WTC11 (cell line): ENCODE results near the gene PEX1. TPM values are rescaled to one million over a fixed set of nuclear protein-coding genes. Genes with fewer than 3 reads are reported as not detected.

ENCODE experiments used
- ELF4 ChIP-seq: sonication (generic); formaldehyde crosslinking; IDR thresholded peaks from 2 replicates; pipeline ENCODE4 v1.8.1; 2022; ENCODE audit warnings: low read depth, mild to moderate bottlenecking, moderate library complexity, missing genetic modification reagents
- EMX1 ChIP-seq: fragments of 250-450 bp; sonication (Bioruptor Pico); IDR thresholded peaks from 2 replicates; pipeline ENCODE4 v1.8.0; 2021; ENCODE audit warnings: mild to moderate bottlenecking
- FOXP1 ChIP-seq: sonication (generic); formaldehyde crosslinking; IDR thresholded peaks from 2 replicates; pipeline ENCODE4 v1.8.0; 2022; ENCODE audit warnings: missing genetic modification reagents, mild to moderate bottlenecking, moderate library complexity, borderline replicate concordance
- GABPB1 ChIP-seq: sonication (generic); formaldehyde crosslinking; IDR thresholded peaks from 2 replicates; pipeline ENCODE4 v1.8.1; 2023; ENCODE audit warnings: mild to moderate bottlenecking, missing genetic modification reagents
- GRHL2 ChIP-seq: fragments of 250-450 bp; sonication (Bioruptor Pico); IDR thresholded peaks from 2 replicates; pipeline ENCODE4 v1.8.0; 2022; ENCODE audit warnings: mild to moderate bottlenecking, moderate library complexity; ENCODE audit not compliant: insufficient replicate concordance, severe bottlenecking
- GTF2I ChIP-seq: fragments of 250-450 bp; sonication (Bioruptor Pico); conservative IDR thresholded peaks from 2 replicates; pipeline ENCODE4 v1.4.0; 2021; ENCODE audit warnings: mild to moderate bottlenecking
- JAZF1 ChIP-seq: fragments of 250-450 bp; sonication (Bioruptor Pico); IDR thresholded peaks from 2 replicates; pipeline ENCODE4 v1.9.0; 2021; ENCODE audit warnings: moderate library complexity, mild to moderate bottlenecking, inconsistent platforms
- PRRX2 ChIP-seq: fragments of 250-450 bp; sonication (Bioruptor Pico); IDR thresholded peaks from 2 replicates; pipeline ENCODE4 v1.8.0; 2021; ENCODE audit warnings: mild to moderate bottlenecking
- SMAD3 ChIP-seq: sonication (generic); formaldehyde crosslinking; IDR thresholded peaks from 2 replicates; pipeline ENCODE4 v1.8.0; 2022; ENCODE audit warnings: missing genetic modification reagents, mild to moderate bottlenecking, borderline replicate concordance
- SMAD4 ChIP-seq: sonication (generic); formaldehyde crosslinking; IDR thresholded peaks from 2 replicates; pipeline ENCODE4 v1.8.0; 2022; ENCODE audit warnings: mild to moderate bottlenecking, missing genetic modification reagents
- SP1 ChIP-seq: sonication (generic); formaldehyde crosslinking; conservative IDR thresholded peaks from 2 replicates; pipeline ENCODE4 v1.8.1; 2022; ENCODE audit warnings: missing genetic modification reagents
- TP53 ChIP-seq: sonication (generic); formaldehyde crosslinking; IDR thresholded peaks from 2 replicates; pipeline ENCODE4 v1.8.1; 2023; ENCODE audit warnings: mild to moderate bottlenecking, missing genetic modification reagents
- ZNF138 ChIP-seq: sonication (generic); formaldehyde crosslinking; conservative IDR thresholded peaks from 2 replicates; pipeline ENCODE4 v1.8.1; 2022; ENCODE audit warnings: mild to moderate bottlenecking, moderate library complexity, missing genetic modification reagents
- ZNF416 ChIP-seq: fragments of 250-450 bp; sonication (Bioruptor Pico); IDR thresholded peaks from 2 replicates; pipeline ENCODE4 v1.9.0; 2021; ENCODE audit warnings: mild to moderate bottlenecking, inconsistent platforms
- total RNA-seq: library from RNA; stranded (reverse); gene quantifications from 3 replicates; pipeline ENCODE4 v1.2.3, GENCODE V29; 2021
- TF ChIP-seq, protein P1 (sequence below): sonication (generic); formaldehyde crosslinking; IDR thresholded peaks from 2 replicates; pipeline ENCODE4 v1.8.0; 2023; ENCODE audit warnings: mild to moderate bottlenecking, missing genetic modification reagents
- TF ChIP-seq, protein P2 (sequence below): sonication (generic); formaldehyde crosslinking; IDR thresholded peaks from 2 replicates; pipeline ENCODE4 v1.8.0; 2022; ENCODE audit warnings: mild to moderate bottlenecking, missing genetic modification reagents
- TF ChIP-seq, protein P3 (sequence below): fragments of 250-450 bp; sonication (Bioruptor Pico); IDR thresholded peaks from 2 replicates; pipeline ENCODE4 v1.8.0; 2021; ENCODE audit warnings: mild to moderate bottlenecking
- TF ChIP-seq, protein P4 (sequence below): sonication (generic); formaldehyde crosslinking; IDR thresholded peaks from 2 replicates; pipeline ENCODE4 v1.8.1; 2023; ENCODE audit warnings: mild to moderate bottlenecking, missing genetic modification reagents
- TF ChIP-seq, protein P5 (sequence below): sonication (generic); formaldehyde crosslinking; IDR thresholded peaks from 2 replicates; pipeline ENCODE4 v1.8.0; 2023; ENCODE audit warnings: missing genetic modification reagents
- TF ChIP-seq, protein P6 (sequence below): fragments of 250-450 bp; sonication (Bioruptor Pico); IDR thresholded peaks from 2 replicates; pipeline ENCODE4 v1.9.0; 2021; ENCODE audit warnings: mild to moderate bottlenecking, borderline replicate concordance
- TF ChIP-seq, protein P7 (sequence below): sonication (generic); formaldehyde crosslinking; IDR thresholded peaks from 2 replicates; pipeline ENCODE4 v1.8.0; 2022; ENCODE audit warnings: mild to moderate bottlenecking, missing genetic modification reagents
- TF ChIP-seq, protein P8 (sequence below): sonication (generic); formaldehyde crosslinking; IDR thresholded peaks from 2 replicates; pipeline ENCODE4 v1.8.0; 2022; ENCODE audit warnings: mild to moderate bottlenecking, missing genetic modification reagents
- TF ChIP-seq, protein P9 (sequence below): sonication (generic); formaldehyde crosslinking; IDR thresholded peaks from 2 replicates; pipeline ENCODE4 v1.8.0; 2022; ENCODE audit warnings: mild to moderate bottlenecking, missing genetic modification reagents

Gene PEX1
- total RNA-seq, 1 experiment from 2014 or later = 24.9 TPM

DNA sequence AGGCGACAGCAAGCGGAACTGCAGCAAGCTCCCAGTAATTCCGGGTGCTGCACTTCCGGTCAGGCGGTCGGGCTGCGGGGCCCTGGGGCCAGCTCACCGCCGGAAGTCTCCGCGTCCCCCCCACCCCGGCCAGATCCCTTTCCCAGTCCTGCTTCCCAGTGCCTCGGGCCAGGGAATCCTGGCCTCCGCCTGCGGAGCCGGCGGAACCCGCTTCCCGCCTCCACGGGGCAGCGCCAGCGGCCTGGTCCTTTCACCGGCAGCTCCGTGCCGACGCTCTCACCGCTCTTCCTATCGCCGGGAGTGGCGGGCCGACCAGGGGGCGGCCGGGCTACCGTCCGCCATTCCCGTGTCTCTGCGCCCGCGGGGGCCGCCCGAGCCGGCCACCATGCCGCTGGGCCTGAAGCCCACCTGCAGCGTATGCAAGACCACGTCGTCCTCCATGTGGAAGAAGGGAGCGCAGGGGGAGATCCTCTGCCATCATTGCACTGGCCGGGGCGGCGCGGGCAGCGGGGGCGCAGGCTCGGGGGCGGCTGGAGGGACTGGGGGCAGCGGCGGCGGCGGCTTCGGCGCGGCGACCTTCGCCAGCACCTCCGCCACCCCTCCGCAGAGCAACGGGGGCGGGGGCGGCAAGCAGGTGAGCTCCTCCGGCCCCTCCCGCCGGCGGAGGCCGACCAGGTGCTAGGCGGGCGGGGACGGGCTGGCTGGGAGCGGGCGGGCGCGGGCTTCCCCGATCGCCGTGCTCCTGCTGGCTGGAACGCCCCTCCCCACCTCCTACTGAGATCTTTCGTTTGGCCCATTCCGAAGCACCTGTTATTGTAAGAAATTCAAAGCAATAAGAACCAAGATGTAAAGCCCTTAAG is 80.7 kb downstream of the PEX1 start, which contains the start of gene GATAD1 (continued):
- TF ChIP-seq, protein P1, sequence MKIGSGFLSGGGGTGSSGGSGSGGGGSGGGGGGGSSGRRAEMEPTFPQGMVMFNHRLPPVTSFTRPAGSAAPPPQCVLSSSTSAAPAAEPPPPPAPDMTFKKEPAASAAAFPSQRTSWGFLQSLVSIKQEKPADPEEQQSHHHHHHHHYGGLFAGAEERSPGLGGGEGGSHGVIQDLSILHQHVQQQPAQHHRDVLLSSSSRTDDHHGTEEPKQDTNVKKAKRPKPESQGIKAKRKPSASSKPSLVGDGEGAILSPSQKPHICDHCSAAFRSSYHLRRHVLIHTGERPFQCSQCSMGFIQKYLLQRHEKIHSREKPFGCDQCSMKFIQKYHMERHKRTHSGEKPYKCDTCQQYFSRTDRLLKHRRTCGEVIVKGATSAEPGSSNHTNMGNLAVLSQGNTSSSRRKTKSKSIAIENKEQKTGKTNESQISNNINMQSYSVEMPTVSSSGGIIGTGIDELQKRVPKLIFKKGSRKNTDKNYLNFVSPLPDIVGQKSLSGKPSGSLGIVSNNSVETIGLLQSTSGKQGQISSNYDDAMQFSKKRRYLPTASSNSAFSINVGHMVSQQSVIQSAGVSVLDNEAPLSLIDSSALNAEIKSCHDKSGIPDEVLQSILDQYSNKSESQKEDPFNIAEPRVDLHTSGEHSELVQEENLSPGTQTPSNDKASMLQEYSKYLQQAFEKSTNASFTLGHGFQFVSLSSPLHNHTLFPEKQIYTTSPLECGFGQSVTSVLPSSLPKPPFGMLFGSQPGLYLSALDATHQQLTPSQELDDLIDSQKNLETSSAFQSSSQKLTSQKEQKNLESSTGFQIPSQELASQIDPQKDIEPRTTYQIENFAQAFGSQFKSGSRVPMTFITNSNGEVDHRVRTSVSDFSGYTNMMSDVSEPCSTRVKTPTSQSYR (CRISPR knock-in tag) = no peak
- TF ChIP-seq PRRX2 (CRISPR knock-in tag) (no peak), JAZF1 (CRISPR knock-in tag) (no peak), ELF4 (peak; percentile 90; the same call in 1 of the 2 replicates), ZNF416 (CRISPR knock-in tag) (no peak), GTF2I (no peak), SP1 (CRISPR knock-in tag) (no peak; the same call in 1 of the 2 replicates), GRHL2 (CRISPR knock-in tag) (no peak), ZNF138 (CRISPR knock-in tag) (no peak), GABPB1 (peak; percentile 76), FOXP1 (CRISPR knock-in tag) (peak; percentile 81; the same call in 1 of the 2 replicates), TP53 (no peak), SMAD4 (CRISPR knock-in tag) (no peak), SMAD3 (CRISPR knock-in tag) (no peak), EMX1 (CRISPR knock-in tag) (no peak)
- TF ChIP-seq, protein P2, sequence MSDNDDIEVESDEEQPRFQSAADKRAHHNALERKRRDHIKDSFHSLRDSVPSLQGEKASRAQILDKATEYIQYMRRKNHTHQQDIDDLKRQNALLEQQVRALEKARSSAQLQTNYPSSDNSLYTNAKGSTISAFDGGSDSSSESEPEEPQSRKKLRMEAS (CRISPR knock-in tag) = peak; percentile 84
- TF ChIP-seq, protein P3, sequence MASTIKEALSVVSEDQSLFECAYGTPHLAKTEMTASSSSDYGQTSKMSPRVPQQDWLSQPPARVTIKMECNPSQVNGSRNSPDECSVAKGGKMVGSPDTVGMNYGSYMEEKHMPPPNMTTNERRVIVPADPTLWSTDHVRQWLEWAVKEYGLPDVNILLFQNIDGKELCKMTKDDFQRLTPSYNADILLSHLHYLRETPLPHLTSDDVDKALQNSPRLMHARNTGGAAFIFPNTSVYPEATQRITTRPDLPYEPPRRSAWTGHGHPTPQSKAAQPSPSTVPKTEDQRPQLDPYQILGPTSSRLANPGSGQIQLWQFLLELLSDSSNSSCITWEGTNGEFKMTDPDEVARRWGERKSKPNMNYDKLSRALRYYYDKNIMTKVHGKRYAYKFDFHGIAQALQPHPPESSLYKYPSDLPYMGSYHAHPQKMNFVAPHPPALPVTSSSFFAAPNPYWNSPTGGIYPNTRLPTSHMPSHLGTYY (CRISPR knock-in tag) = no peak
- TF ChIP-seq, protein P4, sequence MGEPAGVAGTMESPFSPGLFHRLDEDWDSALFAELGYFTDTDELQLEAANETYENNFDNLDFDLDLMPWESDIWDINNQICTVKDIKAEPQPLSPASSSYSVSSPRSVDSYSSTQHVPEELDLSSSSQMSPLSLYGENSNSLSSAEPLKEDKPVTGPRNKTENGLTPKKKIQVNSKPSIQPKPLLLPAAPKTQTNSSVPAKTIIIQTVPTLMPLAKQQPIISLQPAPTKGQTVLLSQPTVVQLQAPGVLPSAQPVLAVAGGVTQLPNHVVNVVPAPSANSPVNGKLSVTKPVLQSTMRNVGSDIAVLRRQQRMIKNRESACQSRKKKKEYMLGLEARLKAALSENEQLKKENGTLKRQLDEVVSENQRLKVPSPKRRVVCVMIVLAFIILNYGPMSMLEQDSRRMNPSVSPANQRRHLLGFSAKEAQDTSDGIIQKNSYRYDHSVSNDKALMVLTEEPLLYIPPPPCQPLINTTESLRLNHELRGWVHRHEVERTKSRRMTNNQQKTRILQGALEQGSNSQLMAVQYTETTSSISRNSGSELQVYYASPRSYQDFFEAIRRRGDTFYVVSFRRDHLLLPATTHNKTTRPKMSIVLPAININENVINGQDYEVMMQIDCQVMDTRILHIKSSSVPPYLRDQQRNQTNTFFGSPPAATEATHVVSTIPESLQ (CRISPR knock-in tag) = no peak
- TF ChIP-seq, protein P5, sequence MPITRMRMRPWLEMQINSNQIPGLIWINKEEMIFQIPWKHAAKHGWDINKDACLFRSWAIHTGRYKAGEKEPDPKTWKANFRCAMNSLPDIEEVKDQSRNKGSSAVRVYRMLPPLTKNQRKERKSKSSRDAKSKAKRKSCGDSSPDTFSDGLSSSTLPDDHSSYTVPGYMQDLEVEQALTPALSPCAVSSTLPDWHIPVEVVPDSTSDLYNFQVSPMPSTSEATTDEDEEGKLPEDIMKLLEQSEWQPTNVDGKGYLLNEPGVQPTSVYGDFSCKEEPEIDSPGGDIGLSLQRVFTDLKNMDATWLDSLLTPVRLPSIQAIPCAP (CRISPR knock-in tag) = no peak; the same call in 1 of the 2 replicates
- TF ChIP-seq, protein P6, sequence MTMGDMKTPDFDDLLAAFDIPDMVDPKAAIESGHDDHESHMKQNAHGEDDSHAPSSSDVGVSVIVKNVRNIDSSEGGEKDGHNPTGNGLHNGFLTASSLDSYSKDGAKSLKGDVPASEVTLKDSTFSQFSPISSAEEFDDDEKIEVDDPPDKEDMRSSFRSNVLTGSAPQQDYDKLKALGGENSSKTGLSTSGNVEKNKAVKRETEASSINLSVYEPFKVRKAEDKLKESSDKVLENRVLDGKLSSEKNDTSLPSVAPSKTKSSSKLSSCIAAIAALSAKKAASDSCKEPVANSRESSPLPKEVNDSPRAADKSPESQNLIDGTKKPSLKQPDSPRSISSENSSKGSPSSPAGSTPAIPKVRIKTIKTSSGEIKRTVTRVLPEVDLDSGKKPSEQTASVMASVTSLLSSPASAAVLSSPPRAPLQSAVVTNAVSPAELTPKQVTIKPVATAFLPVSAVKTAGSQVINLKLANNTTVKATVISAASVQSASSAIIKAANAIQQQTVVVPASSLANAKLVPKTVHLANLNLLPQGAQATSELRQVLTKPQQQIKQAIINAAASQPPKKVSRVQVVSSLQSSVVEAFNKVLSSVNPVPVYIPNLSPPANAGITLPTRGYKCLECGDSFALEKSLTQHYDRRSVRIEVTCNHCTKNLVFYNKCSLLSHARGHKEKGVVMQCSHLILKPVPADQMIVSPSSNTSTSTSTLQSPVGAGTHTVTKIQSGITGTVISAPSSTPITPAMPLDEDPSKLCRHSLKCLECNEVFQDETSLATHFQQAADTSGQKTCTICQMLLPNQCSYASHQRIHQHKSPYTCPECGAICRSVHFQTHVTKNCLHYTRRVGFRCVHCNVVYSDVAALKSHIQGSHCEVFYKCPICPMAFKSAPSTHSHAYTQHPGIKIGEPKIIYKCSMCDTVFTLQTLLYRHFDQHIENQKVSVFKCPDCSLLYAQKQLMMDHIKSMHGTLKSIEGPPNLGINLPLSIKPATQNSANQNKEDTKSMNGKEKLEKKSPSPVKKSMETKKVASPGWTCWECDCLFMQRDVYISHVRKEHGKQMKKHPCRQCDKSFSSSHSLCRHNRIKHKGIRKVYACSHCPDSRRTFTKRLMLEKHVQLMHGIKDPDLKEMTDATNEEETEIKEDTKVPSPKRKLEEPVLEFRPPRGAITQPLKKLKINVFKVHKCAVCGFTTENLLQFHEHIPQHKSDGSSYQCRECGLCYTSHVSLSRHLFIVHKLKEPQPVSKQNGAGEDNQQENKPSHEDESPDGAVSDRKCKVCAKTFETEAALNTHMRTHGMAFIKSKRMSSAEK = no peak
- TF ChIP-seq, protein P7, sequence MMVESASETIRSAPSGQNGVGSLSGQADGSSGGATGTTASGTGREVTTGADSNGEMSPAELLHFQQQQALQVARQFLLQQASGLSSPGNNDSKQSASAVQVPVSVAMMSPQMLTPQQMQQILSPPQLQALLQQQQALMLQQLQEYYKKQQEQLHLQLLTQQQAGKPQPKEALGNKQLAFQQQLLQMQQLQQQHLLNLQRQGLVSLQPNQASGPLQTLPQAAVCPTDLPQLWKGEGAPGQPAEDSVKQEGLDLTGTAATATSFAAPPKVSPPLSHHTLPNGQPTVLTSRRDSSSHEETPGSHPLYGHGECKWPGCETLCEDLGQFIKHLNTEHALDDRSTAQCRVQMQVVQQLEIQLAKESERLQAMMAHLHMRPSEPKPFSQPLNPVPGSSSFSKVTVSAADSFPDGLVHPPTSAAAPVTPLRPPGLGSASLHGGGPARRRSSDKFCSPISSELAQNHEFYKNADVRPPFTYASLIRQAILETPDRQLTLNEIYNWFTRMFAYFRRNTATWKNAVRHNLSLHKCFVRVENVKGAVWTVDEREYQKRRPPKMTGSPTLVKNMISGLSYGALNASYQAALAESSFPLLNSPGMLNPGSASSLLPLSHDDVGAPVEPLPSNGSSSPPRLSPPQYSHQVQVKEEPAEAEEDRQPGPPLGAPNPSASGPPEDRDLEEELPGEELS = peak; percentile 69
- TF ChIP-seq, protein P8, sequence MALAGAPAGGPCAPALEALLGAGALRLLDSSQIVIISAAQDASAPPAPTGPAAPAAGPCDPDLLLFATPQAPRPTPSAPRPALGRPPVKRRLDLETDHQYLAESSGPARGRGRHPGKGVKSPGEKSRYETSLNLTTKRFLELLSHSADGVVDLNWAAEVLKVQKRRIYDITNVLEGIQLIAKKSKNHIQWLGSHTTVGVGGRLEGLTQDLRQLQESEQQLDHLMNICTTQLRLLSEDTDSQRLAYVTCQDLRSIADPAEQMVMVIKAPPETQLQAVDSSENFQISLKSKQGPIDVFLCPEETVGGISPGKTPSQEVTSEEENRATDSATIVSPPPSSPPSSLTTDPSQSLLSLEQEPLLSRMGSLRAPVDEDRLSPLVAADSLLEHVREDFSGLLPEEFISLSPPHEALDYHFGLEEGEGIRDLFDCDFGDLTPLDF (CRISPR knock-in tag) = no peak
- TF ChIP-seq, protein P9, sequence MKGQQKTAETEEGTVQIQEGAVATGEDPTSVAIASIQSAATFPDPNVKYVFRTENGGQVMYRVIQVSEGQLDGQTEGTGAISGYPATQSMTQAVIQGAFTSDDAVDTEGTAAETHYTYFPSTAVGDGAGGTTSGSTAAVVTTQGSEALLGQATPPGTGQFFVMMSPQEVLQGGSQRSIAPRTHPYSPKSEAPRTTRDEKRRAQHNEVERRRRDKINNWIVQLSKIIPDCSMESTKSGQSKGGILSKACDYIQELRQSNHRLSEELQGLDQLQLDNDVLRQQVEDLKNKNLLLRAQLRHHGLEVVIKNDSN (CRISPR knock-in tag) = peak; percentile 83
